NCI-H226 (cell line): ENCODE measurements around the gene ABHD12.
A peak's percentile ranks its signal among the peaks of the same experiment; 100 is the strongest.

ENCODE experiments used
- DNase-seq: peaks from one replicate; pipeline ENCODE4 v3.0.0-alpha.2; 2015

ABHD12 gene

GRCh38 chr20:25303292-25304024 is 87.2 kb downstream of the ABHD12 start:
- no peak for DNase-seq

GRCh38 chr20:25302596-25302995 is 88.0 kb downstream of the ABHD12 start:
- no peak for DNase-seq

GRCh38 chr20:25301357-25301920 is 89.2 kb downstream of the ABHD12 start:
- no peak for DNase-seq

- no peak for DNase-seq
These were observed 90.0 kb downstream of the ABHD12 start for GRCh38 chr20:25300496-25301170.

- DNase-seq, result peak; percentile 35
These were observed 90.8 kb downstream of the ABHD12 start for GRCh38 chr20:25299806-25300205.

- no peak for DNase-seq
These were observed 93.3 kb downstream of the ABHD12 start for GRCh38 chr20:25297141-25297905.

GRCh38 chr20:25296094-25297093 is 94.2 kb downstream of the ABHD12 start:
- peak; percentile 17 for DNase-seq

GRCh38 chr20:25295386-25296093 is 95.1 kb downstream of the ABHD12 start:
- DNase-seq, result no peak

- DNase-seq, result peak; percentile 16
These were observed 95.9 kb downstream of the ABHD12 start for GRCh38 chr20:25294459-25295385.

GRCh38 chr20:25293910-25294458 is 96.7 kb downstream of the ABHD12 start:
- no peak for DNase-seq

GRCh38 chr20:25293507-25293906 is 97.1 kb downstream of the ABHD12 start:
- DNase-seq, result no peak

- DNase-seq, result no peak
These were observed 98.3 kb downstream of the ABHD12 start for GRCh38 chr20:25292176-25292891.

GRCh38 chr20:25291432-25292133 is 99.1 kb downstream of the ABHD12 start:
- no peak for DNase-seq

- DNase-seq, result no peak
These were observed 99.8 kb downstream of the ABHD12 start for GRCh38 chr20:25290646-25291431.

GRCh38 chr20:25289886-25290597 is 100.6 kb downstream of the ABHD12 start:
- DNase-seq, result no peak

- DNase-seq, result no peak
These were observed 102.1 kb downstream of the ABHD12 start for GRCh38 chr20:25288291-25289181.
